Heart right ventricle (tissue), 16 donors: ENCODE measurements around the gene HECTD3. TPM values are rescaled to one million over a fixed set of nuclear protein-coding genes. Genes with fewer than 3 reads are reported as not detected.
"Not testable (repeated sequence)": the region's sequence is repeated elsewhere in the genome, so short reads cannot be mapped to it uniquely, and the experiment has no call there.

ENCODE experiments used
- ATAC-seq, 8 donors: fragments of 200-7000 bp; cut with Tn5 transposase; one replicate each; pipeline ENCODE4 v1.9.1; 2020; ENCODE audit warnings: mild to moderate bottlenecking in 8 of 8, moderate library complexity in 8 of 8, moderate number of reproducible peaks in 1 of 8
- DNase-seq, 2 donors: peaks; one replicate each; pipeline ENCODE4 v3.0.0-alpha.2; 2020
- H3K27ac ChIP-seq, 10 donors: fragments of 200-600 bp; sonication (generic) in 2 of 10; one replicate each; pipeline versions ENCODE4 v1.5.0 to v1.8.0; 2020 to 2022; ENCODE audit warnings: mild to moderate bottlenecking in 3 of 10
- H3K27me3 ChIP-seq, 7 donors: fragments of 200-600 bp; one replicate each; pipeline ENCODE4 v1.8.0; 2021 to 2022; ENCODE audit warnings: mild to moderate bottlenecking in 2 of 7
- H3K36me3 ChIP-seq, 9 donors: fragments of 200-600 bp; sonication (generic) in 1 of 9; one replicate each; pipeline versions ENCODE4 v1.5.0 to v1.8.0; 2020 to 2022; ENCODE audit warnings: mild to moderate bottlenecking in 2 of 9
- H3K4me1 ChIP-seq, 9 donors: fragments of 200-600 bp; sonication (generic) in 1 of 9; one replicate each; pipeline versions ENCODE4 v1.5.0 to v1.8.0; 2020 to 2022; ENCODE audit warnings: mild to moderate bottlenecking in 4 of 9
- H3K4me3 ChIP-seq, 10 donors: fragments of 200-600 bp; sonication (generic) in 2 of 10; one replicate each; pipeline versions ENCODE4 v1.5.0 to v1.8.0; 2020 to 2022; ENCODE audit warnings: mild to moderate bottlenecking in 7 of 10, moderate library complexity in 2 of 10
- H3K9me3 ChIP-seq, 11 donors: fragments of 200-600 bp in 10 of 11; sonication (generic) in 2 of 11; one replicate each; pipeline versions ENCODE4 v1.5.0 to v1.8.0; 2013 to 2022; ENCODE audit warnings: mild to moderate bottlenecking in 2 of 11, control low read depth in 1 of 11, moderate library complexity in 1 of 11
- WGBS, 2 donors: extraction: QIAGEN DNeasy Blood & Tissue Kit; methylation state at CpG; one replicate each; pipeline ENCODE4 v1.1.7; 2013; ENCODE audit warnings: inconsistent platforms in 1 of 2; 5-methylcytosine and 5-hydroxymethylcytosine counted together
- intact Hi-C, 10 donors: fragments of 100-400 bp; cut with DNase I; formaldehyde crosslinking; loops; one replicate each; pipeline versions ENCODE4 v1.11.1 to v1.14.2; 2022
- polyA plus RNA-seq, 2 donors: library from polyadenylated mRNA; stranded (reverse); fragments of 200-250 nt; gene quantifications; one replicate each; pipeline ENCODE4 v1.2.3, GENCODE V29; 2013
- total RNA-seq, 10 donors: library from RNA; stranded (reverse); fragmentation: NEBNext Ultra II Directional in 3 of 10; extraction: Animal tissue kit (Norgen Biotek cat#: 25700) in 3 of 10; gene quantifications; one replicate each; pipeline versions ENCODE4 v1.2.1 to v1.2.4, GENCODE V29; 2021 to 2023
- TF ChIP-seq, protein P1 (sequence below), 9 donors: fragments of 200-600 bp; sonication (generic) in 2 of 9; IDR thresholded peaks; one replicate each; pipeline versions ENCODE4 v1.5.0 to v1.8.0; 2021 to 2022; ENCODE audit warnings: antibody characterized with exemption in 9 of 9, mild to moderate bottlenecking in 5 of 9, moderate library complexity in 1 of 9
- donor health status: Arrhythmogenic right ventricular cardiomyopathy.
- donor health status: ischemic (EF 13 %, LVEDD 7.1; RV severe dilation, severe dysfunction).
- donor health status: healthy with polysubstance abuse.
- donor health status: DM: no; HTN: yes; CAD: no.
- donor health status: DM: no; HTN: no; CAD: no.
- donor health status: ischemic (EF 25% LVEDD 6.9; RV normal size, moderate dysfunction).
- donor health status: ischemic (EF 25% LVEDD 5.7; RV mildly dilated, moderate dysfunction).
- donor health status: healthy.
- donor health status: DM: yes; HTN: yes; CAD: no.
- donor health status: Ischemic cardiomyopathy.
- donor health status: ischemic (EF 35%, LVEDD 5.7; RV mildly dilated, moderate dysfunction).
- donor health status: nonischemic (EF 11% LVEDD 7.7; RV severe dilation, severe dysfunction).
- donor health status: DM: yes; HTN: yes; CAD: no.
- donor health status: PGD.
- donor health status: ischemic (EF 29% LVEDD 5.4; RV normal size, mild dysfunction).
- donor health status: nonischemic (EF 23%, LVEDD 6.1; RV moderate dilation, normal function).

Gene HECTD3
- total and polyA plus RNA-seq, 12 donors = 15.2 to 29.4 (median 18.6) TPM

DNA sequence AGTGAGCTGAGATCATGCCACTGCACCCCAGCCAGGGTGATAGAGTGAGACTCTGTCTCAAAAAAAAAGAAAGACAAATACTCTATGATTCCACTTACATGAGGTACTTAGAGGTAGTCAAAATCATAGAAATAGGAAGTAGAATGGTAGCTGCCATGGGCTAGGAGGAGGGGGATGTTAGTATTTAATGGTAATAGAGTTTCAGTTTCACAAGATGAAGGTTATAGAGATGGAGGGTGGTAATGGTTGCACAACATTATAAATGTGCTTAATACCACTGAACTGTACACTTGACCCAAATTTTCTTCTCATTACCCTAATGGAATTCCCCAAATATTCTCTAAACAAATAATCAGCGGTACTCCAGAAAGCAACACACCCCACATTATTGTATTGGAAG lies 37.5 kb downstream of the HECTD3 start:
- DNase-seq (no peak), ATAC-seq (no peak)
- TF ChIP-seq, protein P1, sequence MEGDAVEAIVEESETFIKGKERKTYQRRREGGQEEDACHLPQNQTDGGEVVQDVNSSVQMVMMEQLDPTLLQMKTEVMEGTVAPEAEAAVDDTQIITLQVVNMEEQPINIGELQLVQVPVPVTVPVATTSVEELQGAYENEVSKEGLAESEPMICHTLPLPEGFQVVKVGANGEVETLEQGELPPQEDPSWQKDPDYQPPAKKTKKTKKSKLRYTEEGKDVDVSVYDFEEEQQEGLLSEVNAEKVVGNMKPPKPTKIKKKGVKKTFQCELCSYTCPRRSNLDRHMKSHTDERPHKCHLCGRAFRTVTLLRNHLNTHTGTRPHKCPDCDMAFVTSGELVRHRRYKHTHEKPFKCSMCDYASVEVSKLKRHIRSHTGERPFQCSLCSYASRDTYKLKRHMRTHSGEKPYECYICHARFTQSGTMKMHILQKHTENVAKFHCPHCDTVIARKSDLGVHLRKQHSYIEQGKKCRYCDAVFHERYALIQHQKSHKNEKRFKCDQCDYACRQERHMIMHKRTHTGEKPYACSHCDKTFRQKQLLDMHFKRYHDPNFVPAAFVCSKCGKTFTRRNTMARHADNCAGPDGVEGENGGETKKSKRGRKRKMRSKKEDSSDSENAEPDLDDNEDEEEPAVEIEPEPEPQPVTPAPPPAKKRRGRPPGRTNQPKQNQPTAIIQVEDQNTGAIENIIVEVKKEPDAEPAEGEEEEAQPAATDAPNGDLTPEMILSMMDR (IDR thresholded peaks at IDR 0.05) = no peak
- intact Hi-C loops = no loop called here
- WGBS, 2 donors = 94 to 100% methylated on average over 1 of the region's 1 CpG
- Histone ChIP-seq H3K27me3 (no peaks in the 10 kb centered on the region), H3K4me1 (no peaks in the 10 kb centered on the region), H3K27ac (no peak overlapping the region), H3K36me3 (peaks cover 0 to 87% (median 35%) of the 10 kb centered on the region in 9 donors), H3K4me3 (no peak overlapping the region), H3K9me3 (peaks cover 0 to 6% (median 0%) of the 10 kb centered on the region in 11 donors)

DNA sequence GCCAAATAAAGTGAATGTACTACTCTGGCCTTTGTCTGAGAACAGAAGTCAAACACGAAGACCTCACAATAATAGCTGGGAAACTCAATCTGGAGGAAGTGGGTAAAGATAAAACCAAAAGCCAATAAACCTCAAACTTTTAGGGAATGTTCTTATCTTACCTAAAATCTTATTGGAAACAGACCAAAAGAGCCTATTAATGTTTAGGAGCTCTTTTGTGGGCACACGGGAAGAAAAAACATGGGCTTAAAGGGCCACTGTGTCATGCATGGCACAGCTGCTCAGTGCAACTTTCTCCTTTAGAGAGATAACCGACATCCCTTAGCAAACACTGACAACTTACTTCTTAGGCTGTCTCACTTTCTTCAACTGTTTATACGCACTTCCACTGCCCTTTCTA lies 40.8 kb downstream of the HECTD3 start:
- H3K36me3 ChIP-seq = peaks cover 0 to 57% (median 6%) of the 10 kb centered on the region in 9 donors
- no peak overlapping the region for H3K4me3 ChIP-seq
- ATAC-seq (no peak), DNase-seq (no peak)
- peaks cover 0 to 8% (median 0%) of the 10 kb centered on the region in 9 donors for H3K4me1 ChIP-seq
- TF ChIP-seq, protein P1 (IDR thresholded peaks at IDR 0.05) = no peak
- H3K27ac ChIP-seq = no peak overlapping the region
- 64 to 76% methylated on average over 4 of the region's 4 CpGs for WGBS, 2 donors
- no peaks in the 10 kb centered on the region for H3K27me3 ChIP-seq
- intact Hi-C loops = no loop called here
- no peaks in the 10 kb centered on the region for H3K9me3 ChIP-seq

DNA sequence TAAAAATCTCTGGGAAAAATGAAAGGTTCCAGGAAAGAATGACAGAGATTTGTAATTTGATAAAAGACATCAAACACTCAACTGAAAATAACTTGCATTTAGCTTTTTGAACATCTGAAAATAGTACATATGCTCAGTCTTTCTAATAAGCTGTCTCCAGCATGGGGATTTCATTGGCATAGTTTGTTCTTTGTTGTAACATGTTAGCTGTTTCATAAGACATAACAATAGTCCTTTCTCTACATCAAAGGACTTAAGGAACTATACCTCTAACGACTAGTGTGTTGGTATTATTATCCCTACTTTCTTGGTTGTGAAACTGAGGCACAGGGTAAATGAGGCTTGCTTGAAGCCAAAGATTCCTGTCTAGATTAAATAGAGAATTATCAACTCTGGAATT lies 46.7 kb downstream of the HECTD3 start:
- ATAC-seq (no peak), DNase-seq (no peak)
- intact Hi-C loops = no loop called here
- Histone ChIP-seq H3K4me1 (peaks cover 0 to 8% (median 0%) of the 10 kb centered on the region in 9 donors), H3K9me3 (no peaks in the 10 kb centered on the region), H3K4me3 (no peak overlapping the region), H3K27ac (no peak overlapping the region), H3K27me3 (no peaks in the 10 kb centered on the region), H3K36me3 (peaks cover 0 to 41% (median 0%) of the 10 kb centered on the region in 9 donors)
- TF ChIP-seq, protein P1 (IDR thresholded peaks at IDR 0.05) = no peak
- WGBS, 2 donors = 78 to 82% methylated on average over 1 of the region's 1 CpG

DNA sequence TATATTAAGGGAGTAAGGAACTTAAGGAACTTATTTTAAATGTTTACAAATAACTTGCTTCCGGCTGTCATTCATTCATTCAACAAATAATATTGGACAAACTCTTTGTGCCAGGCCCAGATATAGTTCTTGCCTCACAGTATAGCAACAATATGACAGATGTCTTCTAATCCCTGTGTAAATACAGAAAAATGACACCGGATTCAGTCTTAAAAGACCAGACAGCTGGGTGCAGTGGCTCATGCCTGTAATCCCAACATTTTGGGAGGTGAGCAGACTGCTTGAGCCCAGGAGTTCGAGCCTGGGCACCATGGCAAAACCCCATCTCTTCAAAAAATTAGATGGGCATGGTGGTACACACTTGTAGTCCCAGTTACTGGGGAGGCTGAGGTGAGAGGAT lies 48.4 kb downstream of the HECTD3 start:
- no peak overlapping the region for H3K27ac ChIP-seq
- TF ChIP-seq, protein P1 (IDR thresholded peaks at IDR 0.05) = no peak
- H3K27me3 ChIP-seq = no peaks in the 10 kb centered on the region
- intact Hi-C loops = no loop called here
- H3K4me1 ChIP-seq = peaks cover 0 to under 1% (median 0%) of the 10 kb centered on the region in 9 donors
- no peak overlapping the region for H3K4me3 ChIP-seq
- no peak for DNase-seq
- H3K9me3 ChIP-seq = no peaks in the 10 kb centered on the region
- peaks cover 0 to 49% (median 0%) of the 10 kb centered on the region in 9 donors for H3K36me3 ChIP-seq
- 97 to 99% methylated on average over 3 of the region's 3 CpGs for WGBS, 2 donors
- no peak for ATAC-seq

DNA sequence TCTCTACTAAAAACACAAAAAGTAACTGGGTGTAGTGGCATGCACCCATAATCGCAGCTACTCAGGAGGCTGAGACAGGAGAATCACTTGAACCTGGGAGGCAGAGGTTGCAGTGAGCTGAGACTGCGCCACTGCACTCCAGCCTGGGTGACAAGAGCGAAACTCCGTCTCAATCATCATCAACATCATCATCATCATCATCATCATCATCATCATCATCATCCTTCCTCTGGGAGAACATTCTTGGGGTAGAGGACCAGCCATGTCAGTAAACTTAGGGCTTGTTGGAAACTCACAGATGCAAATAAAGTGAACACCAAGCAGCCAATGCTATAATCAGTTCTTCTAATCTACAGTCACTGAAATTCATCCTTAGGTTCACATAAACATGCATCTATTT lies 49.1 kb downstream of the HECTD3 start:
- H3K9me3 ChIP-seq, H3K27me3 ChIP-seq, H3K27ac ChIP-seq, intact Hi-C loops, H3K4me3 ChIP-seq, H3K4me1 ChIP-seq, ATAC-seq, DNase-seq: not testable (repeated sequence)
- WGBS, 2 donors = 91 to 97% methylated on average over 4 of the region's 4 CpGs
- peaks cover 0 to 52% (median 0%) of the 10 kb centered on the region in 9 donors for H3K36me3 ChIP-seq

DNA sequence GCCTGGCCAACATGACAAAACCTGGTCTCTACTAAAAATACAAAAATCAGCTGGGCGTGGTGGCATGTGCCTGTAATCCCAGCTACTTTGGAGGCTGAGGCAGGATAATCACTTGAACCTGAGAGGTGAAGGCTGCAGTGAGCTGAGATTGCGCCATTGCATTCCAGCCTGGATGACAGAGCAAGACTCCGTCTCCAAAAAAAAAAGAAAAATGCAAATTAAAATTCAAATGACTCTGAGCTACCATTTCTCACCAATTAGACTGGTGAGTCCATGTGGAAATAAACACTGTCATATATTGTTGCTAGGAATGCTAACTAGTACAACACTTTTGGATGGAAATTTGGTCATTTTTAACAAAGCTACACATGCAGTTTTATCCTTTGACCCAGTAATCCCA lies 53.6 kb downstream of the HECTD3 start:
- H3K4me3 ChIP-seq, H3K27ac ChIP-seq, DNase-seq, H3K4me1 ChIP-seq, ATAC-seq, H3K27me3 ChIP-seq, intact Hi-C loops, H3K9me3 ChIP-seq: not testable (repeated sequence)
- WGBS, 2 donors = 97 to 98% methylated on average over 3 of the region's 3 CpGs
- H3K36me3 ChIP-seq = peaks cover 0 to 40% (median 0%) of the 10 kb centered on the region in 9 donors

DNA sequence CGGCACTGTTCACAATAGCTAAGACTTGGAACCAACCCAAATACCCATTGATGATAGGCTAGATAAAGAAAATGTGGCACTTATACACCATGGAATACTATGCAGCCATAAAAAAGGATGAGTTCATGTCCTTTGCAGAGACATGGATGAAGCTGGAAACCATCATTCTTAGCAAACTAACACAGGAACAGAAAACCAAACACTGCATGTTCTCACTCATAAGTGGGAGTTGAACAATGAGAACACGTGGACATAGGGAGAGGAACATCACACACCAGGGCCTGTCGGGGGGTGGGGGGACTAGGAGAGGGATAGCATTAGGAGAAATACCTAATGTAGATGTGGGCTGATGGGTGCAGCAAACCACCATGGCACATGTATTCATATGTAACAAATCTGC lies 55.0 kb downstream of the HECTD3 start:
- ATAC-seq, DNase-seq, H3K27me3 ChIP-seq, H3K4me3 ChIP-seq, H3K4me1 ChIP-seq, H3K9me3 ChIP-seq, H3K27ac ChIP-seq, intact Hi-C loops: not testable (repeated sequence)
- WGBS, 2 donors = 95 to 98% methylated on average over 3 of the region's 3 CpGs
- peaks cover 0 to 29% (median 0%) of the 10 kb centered on the region in 9 donors for H3K36me3 ChIP-seq
